GM21423 (cell line): ENCODE measurements around the gene REPS1.
A peak's percentile ranks its signal among the peaks of the same experiment; 100 is the strongest.
"Not testable (repeated sequence)": the region's sequence is repeated elsewhere in the genome, so short reads cannot be mapped to it uniquely, and the experiment has no call there.

ENCODE experiments used
- ATAC-seq: cut with Tn5 transposase; IDR thresholded peaks from one replicate; pipeline ENCODE4 v1.9.1; 2021; ENCODE audit warnings: mild to moderate bottlenecking, moderate library complexity; ENCODE audit not compliant: unreplicated experiment

Gene REPS1

DNA sequence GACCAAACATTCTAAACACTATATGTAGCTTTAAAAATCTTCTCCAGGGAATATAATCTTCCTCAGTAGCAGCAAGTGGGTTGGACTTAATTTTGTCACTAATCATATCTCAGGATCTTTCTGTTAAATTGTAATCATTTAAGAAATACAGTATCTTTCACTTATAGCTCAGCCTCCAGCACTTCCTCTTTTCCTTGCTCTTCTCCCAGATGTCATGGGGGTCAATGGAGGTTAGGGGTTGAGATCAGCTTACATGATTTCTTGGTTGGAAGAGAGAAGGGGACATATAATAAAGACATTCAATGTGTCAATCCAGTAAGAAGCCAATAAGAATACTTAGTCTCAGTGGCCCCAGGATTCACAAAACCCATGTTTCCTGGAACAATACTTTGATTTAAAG, 15.7 kb upstream of the REPS1 start:
- no peak for ATAC-seq

DNA sequence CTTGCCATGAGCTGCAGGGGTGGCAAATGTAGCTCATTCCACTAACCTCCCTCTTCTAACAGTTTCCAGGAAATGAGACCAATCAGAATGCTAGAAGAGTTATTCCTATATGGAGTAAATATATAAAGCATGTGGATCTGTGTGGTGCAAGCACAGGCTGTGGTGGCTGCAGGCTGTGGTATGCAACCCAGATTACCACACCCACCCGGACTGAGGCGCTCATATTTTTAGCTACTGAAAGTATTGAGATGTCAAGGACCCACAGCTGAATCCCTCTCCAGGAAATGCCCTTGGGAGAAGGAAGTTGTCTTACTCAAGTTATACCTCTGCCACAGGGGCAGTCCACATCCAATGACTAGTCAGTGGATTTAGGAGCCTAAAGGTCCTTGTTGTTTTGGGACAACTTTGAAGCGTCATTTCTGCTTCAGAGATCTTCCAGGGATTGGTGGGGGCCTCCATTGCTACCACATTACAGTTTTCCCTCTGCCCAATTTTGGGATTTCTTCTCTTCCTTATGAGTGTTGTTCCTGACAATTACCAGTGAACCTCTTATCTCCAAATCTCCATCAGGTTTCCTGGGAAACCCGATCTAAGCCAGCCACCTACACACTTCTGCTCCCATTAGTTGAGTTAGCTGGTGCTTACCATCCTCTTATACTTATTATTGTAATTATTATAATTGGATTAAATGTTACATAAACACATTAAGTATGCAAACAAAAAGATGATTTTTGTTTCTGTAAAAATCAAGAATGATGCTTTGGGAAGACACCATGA, 12.1 kb upstream of the REPS1 start:
- no peak for ATAC-seq

DNA sequence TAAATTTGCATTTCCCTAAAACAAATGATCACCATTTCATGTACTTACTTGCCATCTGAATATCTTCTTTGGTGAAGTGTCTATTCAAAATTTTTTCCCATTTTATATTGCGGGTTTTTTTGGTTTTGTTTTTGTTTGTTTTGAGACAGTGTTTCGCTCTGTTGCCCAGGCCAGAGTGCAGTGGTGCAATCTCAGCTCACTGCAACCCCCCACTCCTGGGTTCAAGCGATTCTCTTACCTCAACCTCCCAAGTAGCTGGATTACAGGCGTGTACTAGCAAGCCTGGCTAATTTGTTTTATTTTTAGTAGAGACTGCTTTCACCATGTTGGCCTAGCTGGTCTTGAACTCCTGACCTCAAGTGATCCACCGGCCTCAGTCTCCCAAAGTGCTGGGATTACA, 9.1 kb upstream of the REPS1 start:
- no peak for ATAC-seq

- ATAC-seq = no peak
Observed at GRCh38 chr6:138996524-138996923, 8.5 kb upstream of the REPS1 start.

DNA sequence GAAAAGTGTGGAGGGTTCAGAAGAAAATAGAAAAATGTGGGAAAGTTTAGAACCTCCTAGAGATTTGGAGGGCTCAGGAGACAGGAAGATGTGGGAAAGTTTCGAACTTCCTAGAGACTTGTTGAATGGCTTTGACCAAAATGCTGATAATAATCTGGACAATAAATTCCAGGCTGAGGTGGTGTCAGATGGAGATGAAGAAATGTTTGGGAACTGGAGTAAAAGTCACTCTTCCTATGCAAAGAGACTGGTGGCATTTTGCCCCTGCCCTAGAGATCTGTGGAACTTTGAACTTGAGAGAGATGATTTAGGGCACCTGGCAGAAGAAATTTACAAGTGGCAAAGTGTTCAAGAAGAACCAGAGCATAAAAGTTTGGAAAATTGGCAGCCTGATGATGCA, 5.4 kb upstream of the REPS1 start:
- ATAC-seq = not testable (repeated sequence)

DNA sequence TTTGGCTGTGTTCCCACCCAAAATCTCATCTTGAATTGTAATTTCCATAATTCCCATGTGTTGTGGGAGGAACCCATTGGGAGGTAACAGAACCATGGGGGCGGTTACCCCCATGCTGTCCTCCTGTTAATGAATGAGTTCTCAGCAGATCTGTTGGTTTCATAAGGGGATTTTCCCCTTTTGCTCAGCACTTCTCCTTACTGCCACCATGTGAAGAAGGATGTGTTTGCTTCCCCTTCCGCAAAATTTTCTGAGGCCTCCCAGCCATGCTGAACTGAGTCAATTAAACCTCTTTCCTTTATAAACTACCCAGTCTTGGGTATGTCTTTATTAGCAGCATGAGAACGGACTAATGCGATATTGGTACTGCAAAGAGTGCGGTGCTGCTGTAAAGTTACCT, 4.9 kb upstream of the REPS1 start:
- not testable (repeated sequence) for ATAC-seq

GRCh38 chr6:138991206-138991605, 3.2 kb upstream of the REPS1 start:
- ATAC-seq = no peak

DNA sequence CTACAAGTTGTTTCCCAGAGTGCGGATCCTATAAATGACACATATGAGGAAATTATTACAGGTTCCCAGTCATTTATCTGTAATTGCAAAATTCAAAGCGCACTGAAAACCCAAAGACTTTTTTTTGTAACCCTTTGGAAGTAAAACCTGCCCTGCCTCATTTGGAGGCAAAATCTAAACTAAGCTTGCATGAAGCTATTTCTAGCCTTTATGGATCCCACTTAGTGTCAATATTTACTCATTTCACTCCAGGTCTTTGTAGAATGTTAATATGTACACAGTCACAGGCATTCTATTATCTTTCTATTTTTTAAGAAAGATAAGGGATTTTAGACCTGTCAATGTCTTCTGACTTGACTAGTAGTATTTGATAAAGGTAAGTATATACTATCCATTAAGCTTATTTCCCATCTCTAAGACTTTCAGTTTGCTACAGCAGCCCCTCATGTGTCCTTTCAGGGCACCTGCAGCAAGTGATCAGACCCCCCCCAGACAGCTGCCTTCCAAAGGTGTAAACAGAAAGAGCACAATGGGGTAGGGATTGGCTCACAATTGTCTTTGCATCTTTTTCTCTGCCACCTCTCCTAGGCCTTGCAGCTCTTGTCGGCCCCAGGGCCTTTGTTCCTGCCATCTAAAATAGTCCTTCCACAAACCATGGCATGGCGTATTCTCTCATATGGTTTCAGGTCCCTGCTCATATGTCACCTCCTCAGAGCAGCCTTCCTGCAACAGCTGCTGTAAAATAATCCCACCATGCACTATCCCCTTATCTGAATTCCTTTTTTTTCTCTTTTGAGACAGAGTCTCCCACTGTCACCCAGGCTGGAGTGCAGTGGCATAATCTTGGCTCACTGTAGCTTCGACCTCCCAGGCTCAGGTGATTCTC, 1.3 kb upstream of the REPS1 start:
- ATAC-seq = no peak

DNA sequence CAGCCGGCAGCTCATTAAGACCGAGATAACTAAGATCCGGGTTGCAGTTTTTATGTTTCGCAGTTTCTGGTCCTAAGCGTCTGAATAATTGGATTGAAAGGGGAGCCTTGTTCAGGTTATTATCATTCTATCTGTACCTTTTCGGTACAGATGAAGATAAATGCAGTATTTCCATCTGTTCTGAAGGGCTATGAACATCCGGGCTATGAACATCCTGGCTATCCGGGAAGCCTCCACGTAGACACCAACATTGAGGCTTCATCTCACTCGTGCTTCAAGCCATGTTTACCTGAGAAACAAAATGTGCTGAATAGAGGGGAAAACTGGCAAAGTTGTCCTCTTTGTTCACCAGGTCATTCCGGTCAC, 399 bp upstream of the REPS1 start:
- peak; percentile 4 for ATAC-seq

GRCh38 chr6:138987080-138987642, 892 bp downstream of the REPS1 start:
- no peak for ATAC-seq

DNA sequence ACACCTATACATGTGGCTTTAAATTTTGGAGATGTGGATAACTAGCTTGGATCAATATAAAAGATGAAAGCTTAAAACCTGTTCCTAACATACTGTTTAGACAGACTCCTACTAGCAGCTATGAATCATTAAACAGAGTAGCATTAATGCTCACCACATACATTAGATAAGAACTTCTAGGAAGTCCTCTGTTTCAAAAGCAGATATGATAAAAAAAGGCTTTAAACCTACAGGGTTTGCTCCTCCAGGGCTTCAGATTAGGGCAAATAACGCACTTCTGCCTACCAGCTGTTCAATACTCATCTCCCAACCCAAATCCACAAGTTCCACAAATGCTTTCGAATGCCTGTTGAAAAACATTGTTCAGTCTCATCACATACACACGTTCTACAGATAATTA, 1.5 kb downstream of the REPS1 start:
- ATAC-seq = no peak

DNA sequence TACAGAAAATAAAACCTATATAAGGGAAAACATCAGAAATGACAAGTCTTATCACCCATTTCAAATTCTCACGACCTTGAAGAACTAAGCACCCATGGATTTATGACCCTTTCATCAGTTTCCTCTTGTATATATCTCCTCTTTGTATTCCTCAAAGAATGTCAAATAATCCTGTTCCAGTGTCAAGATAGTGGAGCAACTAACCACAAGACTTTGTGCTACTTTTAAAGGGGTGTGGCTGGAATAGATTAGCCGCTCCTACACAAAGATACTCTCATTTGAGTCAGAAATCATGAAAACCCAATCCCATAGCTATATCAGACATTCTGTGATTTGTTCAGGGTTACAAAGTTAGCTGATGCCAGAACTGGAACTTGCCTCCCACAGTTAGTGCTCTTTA, 6.6 kb downstream of the REPS1 start:
- ATAC-seq = no peak

DNA sequence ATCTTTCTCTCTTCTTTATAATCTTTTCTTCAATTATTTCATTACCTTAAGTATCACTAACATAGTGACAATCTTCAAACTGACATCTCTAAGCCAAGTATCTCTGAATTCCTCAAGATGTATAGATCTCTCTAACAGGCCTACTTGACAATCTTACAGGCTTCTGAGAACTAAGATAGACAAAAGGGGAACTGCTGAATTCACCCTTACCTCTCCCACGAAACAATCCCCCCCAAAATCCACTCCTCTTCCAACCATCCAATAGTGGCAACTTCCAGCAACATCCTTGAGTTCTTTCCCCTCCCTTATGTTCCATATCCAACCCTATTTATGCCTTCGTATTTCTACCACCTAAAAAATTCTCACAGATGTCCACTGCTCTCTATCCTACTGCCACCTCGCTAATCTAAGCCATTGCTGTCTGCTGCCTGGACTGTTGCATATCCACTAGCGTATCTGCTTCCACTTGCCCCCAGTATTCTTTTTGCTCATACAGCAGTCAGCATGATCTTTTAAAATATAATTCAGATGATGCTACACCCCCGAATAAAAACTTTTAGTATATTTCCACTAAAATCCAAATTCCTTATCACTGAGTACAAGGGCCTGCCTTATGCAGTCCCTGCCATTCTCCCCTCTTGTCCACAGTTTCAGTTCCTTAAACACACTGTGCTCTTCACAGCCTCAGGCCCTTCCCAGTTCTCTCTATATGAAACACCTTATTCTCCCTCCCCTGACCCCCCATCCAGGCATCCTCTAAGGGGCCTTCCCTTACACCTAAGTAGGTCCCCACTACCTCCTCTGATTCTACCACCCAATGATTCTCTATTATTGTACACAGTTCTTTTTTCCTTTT, 8.0 kb downstream of the REPS1 start:
- ATAC-seq = no peak

- ATAC-seq = no peak
Observed at GRCh38 chr6:138979365-138979764, 8.7 kb downstream of the REPS1 start.

DNA sequence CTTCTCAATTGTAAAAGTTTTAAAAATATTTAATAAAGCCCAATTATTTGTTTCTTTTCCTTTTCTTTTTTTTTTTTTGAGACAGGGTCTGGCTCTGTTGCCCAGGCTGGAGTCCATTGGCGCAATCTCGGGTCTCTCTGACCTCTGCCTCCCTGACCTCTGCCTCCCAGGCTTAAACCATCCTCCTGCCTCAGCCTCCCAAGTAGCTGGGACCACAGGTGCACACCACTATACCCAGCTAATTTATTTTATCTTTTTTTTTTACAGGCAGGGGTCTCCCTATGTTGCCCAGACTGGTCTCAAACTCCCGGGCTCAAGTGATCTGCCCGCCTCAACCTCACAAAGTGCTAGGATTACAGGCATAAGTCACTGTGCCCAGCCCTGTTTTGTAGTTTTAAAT, 9.8 kb downstream of the REPS1 start:
- no peak for ATAC-seq

DNA sequence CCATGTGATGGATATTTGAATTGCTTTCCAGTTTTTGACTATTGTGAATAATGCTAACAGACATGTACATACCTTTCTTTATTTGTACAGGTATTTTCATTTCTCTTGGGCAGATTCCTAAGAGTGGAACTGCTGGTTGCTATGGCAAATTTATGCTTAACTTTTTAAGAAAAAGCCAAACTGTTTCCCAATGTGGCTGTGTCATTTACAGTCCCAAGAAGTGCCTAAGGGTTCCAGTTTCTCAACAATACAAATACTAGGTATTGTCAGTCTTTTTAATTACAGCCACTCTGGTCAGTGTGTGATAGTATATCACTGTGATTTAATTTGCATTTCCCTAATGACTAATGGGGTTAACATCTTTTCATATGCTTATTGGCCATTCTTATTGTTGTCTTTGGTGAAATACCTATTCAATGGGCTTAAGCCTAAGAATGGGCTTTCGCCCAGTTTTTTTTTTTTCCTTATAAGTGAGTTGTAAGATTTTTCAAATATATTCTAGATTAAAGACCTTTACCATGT, 10.3 kb downstream of the REPS1 start:
- no peak for ATAC-seq

DNA sequence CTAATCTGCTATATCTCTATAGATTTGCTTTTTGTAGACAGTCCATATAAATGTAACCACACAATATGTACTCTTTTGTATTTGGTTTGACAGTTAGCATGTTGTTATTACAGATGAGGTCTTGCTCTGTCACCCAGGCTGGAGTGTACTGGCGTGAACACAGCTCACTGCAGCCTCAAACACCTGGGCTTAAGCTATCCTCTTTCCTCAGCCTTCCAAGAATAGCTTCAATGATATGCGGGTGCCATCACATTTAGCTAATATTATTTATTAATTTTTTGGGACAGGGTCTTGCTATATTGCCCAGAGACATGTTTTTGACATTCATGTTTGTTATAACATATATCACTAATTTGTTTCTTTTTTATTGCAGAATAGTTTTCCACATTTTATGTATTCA, 10.8 kb downstream of the REPS1 start:
- no peak for ATAC-seq

- no peak for ATAC-seq
Observed at GRCh38 chr6:138975815-138976214, 12.2 kb downstream of the REPS1 start.

- ATAC-seq = no peak
Observed at GRCh38 chr6:138973466-138974153, 14.4 kb downstream of the REPS1 start.

DNA sequence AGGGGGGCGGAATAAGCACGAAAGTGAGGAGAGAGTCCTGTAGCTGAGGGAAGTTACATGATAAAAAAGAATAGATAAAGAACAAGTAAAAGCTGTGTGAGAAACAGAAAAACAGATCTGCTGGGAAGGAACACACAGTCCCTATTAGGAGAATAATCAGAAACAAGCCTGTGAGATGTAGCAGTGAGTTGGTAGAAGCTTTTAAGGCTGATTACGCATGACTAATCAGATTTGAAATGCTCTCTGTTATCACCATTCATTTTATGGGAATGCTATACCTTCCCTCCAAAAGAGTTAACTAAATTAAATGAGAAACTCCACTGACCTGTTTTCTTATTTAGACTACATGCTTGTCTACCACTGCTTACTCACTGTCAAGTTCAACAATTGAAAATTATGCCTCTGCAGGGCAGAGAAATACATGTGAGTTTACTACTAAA, 15.8 kb downstream of the REPS1 start:
- no peak for ATAC-seq
